HG03354 (cell line): ENCODE results near the gene AP4M1.

Source experiments
- ATAC-seq: cut with Tn5 transposase; IDR thresholded peaks from one replicate; pipeline ENCODE4 v1.9.1; 2021; ENCODE audit warnings: mild to moderate bottlenecking; ENCODE audit not compliant: unreplicated experiment, poor library complexity, severe bottlenecking

Gene AP4M1, protein sequence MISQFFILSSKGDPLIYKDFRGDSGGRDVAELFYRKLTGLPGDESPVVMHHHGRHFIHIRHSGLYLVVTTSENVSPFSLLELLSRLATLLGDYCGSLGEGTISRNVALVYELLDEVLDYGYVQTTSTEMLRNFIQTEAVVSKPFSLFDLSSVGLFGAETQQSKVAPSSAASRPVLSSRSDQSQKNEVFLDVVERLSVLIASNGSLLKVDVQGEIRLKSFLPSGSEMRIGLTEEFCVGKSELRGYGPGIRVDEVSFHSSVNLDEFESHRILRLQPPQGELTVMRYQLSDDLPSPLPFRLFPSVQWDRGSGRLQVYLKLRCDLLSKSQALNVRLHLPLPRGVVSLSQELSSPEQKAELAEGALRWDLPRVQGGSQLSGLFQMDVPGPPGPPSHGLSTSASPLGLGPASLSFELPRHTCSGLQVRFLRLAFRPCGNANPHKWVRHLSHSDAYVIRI

DNA sequence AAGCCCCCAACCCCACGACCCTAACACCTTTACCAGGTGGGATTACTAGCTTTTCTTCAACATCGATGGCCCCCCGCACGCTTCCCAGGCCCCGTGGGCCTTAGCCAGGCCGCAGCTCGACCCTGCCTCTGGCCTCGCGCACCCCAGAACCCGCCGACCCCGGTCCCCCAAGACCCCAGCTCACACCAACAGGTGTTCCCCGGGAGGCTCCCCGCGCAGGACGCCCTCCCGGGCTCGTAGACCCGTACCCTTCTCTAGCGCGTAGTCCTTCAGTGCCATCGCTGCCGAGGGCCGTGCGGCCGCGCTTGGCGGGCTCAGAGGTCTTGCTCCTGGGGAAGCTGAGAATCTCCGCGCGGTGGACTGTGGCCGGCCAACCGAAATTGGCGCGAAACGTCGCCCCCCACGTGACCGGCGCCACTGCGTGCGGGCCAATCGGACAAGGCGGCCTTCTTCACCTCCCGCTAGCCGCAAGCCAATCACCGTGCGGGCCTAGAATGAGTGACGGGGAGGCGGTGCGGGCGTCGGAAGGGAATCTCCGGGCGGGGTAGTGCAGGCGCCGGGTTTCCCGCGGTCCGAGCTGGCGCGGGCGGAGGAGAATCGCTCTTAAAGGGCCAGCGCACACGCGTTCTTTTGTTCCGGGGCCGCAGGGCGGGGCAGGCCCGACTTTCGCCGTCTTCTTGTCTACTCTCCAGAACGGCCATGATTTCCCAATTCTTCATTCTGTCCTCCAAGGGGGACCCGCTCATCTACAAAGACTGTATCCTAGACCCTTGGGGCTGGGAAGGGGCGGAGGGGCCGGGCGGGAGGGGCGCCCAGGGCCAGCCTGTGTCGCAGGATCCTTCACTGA lies at the start of gene AP4M1, which contains the start of gene MCM7:
TSS of gene AP4M1 (plus strand) at position 628 of the 847 bp plus-strand sequence. CDS start at position 700, 72 bp downstream.
TSS of gene MCM7 (minus strand) at position 382 of the 847 bp plus-strand sequence. CDS start at position 279, 103 bp downstream.
- peak; percentile 86 for ATAC-seq

DNA sequence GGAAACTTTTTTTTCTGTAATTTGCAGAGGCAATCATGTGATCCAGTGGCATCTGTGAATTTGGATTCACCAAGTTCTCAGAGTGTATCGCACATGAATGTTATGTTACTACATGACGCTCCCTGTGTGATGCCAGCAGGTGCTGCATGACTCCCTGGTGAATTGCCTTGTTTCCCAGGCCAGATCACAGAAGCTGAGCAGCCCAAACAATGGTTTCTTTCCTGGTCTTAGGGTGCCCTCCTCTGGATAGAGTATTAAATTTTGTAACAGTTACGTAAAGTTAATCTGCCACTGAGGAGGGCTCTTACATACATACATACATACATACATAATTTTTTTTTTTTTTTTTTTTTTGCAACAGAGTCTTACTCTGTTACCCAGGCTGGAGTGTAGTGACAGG lies 48.2 kb upstream of the AP4M1 start:
- ATAC-seq, result no peak

DNA sequence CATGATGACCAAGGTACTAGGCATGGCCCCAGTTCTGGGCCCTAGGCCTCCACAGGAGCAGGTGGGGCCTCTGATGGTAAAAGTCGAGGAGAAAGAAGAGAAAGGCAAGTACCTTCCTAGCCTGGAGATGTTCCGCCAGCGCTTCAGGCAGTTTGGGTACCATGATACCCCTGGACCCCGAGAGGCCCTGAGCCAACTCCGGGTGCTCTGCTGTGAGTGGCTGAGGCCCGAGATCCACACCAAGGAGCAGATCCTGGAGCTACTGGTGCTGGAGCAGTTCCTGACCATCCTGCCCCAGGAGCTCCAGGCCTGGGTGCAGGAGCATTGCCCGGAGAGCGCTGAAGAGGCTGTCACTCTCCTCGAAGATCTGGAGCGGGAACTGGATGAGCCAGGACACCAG lies 44.4 kb upstream of the AP4M1 start:
- no peak for ATAC-seq

DNA sequence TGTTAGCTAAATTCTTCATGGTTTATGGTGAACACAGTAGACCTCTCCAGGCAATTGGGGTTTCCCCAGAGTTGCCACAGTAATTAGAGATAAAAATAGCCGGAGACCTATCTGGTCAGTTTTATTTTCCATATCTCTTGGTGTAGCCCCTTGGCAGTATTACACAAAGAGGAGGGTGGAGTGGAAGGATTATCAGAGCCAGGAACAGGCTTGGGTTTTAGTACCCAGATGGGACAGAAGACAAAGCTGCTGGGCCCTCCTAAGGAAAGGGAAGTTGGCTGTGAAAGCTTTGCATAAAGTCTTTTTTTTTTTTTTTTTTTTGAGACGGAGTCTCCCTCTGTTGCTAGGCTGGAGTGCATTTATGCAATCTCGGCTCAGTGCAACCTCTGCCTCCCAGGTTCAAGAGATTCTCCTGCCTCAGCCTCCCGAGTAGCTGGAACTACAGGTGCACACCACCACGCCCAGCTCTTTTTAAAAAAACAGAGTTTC lies 42.1 kb upstream of the AP4M1 start:
- no peak for ATAC-seq

DNA sequence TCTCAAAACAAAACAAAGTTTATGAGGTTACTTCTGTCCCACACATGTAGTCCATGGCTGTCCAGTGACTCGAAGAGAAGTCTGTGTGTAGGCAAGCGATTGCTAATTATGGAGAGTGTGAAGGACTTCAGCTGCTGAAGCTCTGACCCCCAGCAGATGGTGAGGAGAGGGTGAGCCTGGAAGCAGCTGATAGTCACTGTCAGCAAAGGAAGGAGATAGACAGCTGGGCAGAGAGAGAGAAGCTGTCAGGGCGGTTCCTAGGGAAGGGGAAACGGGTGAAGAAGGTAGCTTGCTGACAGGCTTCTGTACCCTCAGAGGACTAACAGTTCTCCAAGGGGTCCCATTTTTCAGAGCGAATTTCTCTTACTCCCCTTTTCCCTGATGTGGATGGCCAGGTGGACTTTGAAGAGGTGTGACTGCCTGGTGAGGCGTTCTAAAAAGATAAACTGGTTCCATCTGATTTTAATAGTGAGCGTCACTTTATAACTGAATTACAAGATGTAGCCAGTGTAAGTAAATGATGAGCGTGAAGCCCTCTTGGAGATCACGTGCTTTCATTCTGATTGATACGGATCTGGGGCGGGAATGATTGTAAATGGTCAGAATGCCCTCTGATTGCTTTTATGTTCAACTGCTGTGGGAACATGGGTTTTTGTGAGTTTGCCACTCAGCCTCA lies 39.8 kb upstream of the AP4M1 start:
- ATAC-seq, result no peak

DNA sequence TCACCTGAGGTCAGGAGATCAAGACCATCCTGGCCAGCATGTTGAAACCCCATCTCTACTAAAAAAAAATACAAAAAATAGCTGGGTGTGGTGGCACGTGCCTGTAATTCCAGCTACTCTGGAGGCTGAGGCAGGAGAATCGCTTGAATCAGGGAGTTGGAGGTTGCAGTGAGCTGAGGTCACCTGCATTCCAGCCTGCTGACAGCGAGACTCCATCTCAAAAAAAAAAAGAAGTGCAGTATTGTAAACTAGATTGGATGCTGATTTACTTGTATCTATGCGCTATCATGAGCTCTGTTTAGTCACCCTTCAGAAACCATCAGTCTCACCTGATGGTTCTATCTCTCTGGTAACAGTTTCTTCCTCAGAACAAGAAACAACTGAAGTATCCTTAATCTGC lies 38.1 kb upstream of the AP4M1 start:
- ATAC-seq, result no peak

DNA sequence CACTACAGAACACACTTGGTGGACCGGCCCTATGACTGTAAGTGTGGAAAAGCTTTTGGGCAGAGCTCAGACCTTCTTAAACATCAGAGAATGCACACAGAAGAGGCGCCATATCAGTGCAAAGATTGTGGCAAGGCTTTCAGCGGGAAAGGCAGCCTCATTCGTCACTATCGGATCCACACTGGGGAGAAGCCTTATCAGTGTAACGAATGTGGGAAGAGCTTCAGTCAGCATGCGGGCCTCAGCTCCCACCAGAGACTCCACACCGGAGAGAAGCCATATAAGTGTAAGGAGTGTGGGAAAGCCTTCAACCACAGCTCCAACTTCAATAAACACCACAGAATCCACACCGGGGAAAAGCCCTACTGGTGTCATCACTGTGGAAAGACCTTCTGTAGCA lies 37.3 kb upstream of the AP4M1 start:
- no peak for ATAC-seq

DNA sequence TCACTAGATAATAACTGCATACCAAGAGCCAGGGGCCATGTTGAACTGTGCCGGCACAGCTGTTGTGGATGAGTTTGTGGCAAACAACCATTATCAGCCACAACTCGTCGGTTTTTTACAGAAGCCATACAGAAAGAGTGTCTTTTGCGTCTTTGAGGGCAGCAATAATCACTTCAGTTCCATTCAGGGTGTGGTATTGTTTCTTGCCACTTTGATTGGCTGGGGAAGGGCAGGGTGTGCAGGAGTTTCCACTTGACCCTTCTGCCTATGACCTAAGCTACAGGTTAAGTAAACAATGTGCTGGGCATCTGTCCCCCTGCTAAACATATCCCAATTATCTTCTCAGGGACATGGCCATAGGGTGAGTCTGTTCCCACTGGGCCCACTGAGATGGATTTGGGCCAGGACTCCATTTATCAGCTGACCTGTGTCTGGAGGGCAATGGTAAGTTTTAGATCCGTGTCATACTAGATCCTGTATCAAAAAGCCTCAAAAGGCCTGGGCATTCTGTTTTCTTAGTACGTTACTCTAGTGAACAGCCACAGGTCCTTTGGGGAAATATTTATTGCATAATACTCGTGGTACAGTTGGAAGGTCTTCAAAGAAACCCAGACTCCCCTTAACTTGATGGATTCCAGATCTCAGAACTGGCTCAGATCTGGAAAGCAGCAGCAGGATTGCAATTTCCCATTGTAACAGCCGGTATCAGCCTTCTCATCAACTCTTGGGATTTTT lies 35.8 kb upstream of the AP4M1 start:
- ATAC-seq, result no peak

DNA sequence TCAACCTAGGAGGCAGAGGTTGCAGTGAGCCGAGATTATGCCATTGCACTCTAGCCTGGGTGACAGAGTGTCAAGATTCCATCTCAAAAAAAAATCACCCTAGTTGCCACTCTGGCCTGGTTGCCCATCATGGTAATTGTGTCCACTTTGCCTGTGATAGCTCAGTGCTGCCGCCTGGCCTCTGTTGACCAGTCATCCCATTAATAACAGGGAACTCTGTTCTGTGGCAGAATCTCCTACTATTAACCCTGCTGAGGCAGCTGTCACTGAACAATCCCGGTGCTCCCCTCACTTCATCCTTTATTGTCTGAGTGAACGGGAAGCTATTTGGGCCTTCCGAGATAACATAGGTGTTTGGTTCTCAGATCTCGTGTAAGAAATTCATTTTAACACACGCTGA lies 34.5 kb upstream of the AP4M1 start:
- ATAC-seq, result no peak

DNA sequence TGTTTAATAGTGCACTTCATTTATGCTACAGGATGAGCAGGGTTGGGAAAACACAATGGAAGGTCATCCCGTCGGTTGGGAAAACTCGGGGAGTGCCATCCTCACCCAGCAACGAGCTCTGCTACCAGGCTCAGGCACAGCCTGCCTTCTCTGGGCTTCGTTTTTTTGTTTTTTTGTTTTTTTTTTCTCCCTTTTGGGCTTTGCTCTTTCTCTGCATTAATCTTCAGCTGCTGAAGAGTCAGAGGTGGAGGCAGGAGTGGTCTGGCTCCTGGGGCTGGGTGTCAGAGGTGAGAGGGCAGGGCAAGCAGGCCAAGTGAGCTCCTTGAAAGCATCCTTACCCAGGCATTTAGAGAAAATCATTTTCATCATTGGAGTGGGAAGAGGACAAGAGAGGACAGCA lies 31.5 kb upstream of the AP4M1 start:
- no peak for ATAC-seq

DNA sequence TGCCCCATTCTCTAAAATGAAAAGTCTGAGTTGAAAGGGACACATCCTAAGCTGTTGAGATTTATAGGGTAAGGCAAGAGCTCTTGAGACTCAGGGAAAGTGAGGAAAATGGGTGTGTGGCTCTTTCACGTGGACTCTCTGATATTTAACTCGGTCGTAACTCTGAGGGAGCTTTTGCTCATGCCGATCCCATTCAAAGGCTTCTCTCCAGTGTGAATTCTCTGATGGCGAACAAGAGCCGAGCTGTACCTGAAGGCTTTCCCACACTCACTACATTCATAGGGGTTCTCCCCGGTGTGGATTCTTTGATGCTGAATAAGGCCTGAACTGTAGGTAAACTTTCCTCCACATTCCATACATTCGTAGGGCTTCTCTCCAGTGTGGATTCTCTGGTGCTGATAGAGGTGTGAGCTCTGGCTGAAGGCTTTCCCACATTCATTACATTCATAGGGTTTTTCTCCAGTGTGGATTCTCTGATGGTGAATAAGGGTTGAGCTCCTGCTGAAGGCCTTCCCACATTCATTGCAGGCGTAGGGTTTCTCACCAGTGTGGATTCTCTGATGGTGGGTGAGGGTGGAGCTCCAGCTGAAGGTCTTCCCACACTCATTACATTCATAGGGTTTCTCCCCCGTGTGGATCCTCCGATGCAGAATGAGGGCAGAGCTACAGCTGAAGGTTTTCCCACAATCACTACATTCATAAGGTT lies 30.3 kb upstream of the AP4M1 start:
- ATAC-seq, result no peak

DNA sequence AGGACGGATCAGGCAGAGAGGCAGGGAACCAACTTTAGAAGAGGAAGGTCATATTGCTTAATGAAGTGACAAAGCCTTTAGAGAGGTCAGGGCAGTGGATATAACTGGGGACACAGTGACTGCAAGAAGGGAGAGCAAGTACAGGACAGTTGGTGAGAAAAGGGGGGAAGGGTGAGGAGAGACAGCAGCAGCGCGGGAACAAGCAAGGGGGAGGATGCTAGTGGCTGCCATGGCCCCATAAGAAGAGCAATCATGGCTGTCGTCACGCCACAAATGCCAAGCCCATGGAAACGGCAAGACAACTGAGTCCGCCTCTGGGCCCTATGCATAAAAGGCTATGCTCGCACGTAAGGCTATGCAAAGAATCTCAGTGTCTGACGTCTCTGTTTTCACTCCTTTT lies 29.0 kb upstream of the AP4M1 start:
- ATAC-seq, result no peak

DNA sequence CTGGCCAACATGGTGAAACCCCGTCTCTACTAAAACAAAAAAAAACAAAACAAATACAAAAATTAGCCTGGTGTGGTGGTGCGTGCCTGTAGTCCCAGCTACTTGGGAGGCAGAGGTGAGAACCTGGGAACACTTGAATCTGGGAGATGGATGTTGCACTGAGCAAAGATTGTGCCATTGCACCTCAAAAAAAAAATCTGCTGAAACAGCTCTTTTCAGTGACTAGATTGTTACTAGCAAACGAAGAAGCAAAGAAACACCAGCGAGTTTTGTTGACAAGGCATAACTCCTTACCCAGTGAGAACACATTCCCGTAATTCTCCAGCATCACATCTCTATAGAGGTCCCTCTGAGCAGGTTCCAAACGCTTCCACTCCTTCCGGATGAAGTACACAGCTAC lies 26.6 kb upstream of the AP4M1 start:
- no peak for ATAC-seq

DNA sequence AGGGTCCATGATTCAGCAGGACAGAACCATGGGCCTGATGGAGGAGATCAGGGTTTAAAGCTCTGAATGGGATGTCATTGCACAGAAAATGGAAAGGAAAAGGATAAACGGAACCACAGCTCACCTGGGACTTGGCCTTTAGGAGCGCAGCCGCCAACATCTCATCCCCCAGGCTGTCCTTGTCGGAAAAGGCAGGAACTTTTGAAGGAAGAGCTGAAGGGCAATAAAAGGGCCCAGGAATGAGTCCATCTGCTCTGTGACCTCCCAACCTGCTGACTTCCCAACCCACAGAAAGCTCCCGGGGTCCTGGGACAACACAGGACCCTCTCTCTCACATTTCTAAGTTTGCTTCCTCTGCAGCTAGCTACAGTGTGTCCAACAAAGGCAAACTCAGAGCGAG lies 26.0 kb upstream of the AP4M1 start:
- ATAC-seq, result no peak

DNA sequence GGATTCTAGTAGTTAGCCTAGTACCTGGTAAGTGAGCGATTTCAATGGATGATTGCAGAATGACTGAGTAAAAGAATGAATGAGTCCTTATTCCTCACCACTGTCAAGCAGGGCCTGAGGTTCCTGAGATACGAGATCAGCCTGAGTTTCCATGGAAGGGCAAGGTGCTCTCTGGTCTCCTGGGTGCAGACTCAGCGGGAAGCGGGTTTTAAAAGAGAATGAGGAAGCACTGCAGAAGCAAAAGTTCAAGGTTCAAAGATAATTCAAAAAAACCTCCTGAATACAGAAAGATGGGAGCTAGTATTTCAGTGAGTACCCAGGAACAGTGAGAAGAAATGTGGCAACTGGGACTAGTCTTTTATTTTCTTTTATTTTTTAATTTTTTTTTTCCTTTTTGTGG lies 24.2 kb upstream of the AP4M1 start:
- no peak for ATAC-seq

DNA sequence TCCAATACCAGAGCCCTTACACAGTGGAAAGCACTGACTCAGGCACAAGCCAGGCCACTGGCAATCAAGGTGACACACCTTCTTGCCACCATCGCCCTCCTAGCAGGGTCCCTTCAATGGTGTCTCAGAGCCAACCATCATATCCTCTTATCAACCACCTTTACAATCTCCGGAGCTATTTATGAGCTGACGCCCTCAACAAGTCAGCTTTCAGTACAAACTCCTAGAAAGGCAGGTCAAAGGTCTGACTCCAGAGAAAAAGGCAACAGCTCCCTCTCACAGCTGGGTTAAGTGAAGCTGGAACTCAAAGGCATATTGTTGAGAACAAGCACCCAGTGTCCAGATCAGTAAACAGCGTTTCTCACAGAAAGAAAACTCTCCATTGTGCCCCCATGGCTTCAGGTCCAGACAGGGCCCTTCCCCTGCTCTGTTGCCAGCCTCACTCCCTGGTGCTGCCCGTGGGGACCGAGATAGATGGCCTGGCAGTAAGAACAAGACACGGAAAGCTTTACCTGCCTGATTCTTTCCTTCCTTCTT lies 22.4 kb upstream of the AP4M1 start:
- ATAC-seq, result no peak

DNA sequence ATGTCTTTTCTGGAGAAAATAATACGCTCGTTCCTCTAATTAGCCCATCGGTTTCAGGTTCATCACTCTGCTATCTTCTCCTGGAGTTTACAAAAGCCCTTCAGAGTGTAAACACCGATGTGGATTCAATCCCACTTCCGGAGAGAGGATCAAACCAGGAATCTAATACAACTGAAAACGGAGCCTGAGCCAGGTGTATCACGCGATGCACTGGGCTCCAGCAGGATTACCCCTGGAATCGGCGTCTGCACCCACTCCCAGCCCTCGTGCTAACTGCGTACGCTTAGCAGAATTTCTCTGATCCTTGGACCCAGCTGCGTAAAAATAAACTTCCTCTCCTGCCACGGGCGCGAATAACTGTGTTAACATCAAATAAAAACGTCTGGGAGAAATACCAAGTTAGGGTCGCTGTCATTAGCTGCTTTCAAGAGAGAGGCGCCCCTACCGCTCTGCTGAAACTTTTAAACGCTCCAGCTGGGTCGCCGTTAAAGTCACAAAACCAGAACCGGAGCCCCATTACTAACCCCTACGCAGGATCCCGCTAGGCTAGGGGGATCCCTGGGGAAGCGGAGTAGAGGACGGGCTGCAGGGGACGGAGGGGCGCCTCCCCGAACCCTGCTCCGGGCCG lies 20.4 kb upstream of the AP4M1 start:
- ATAC-seq, result no peak

DNA sequence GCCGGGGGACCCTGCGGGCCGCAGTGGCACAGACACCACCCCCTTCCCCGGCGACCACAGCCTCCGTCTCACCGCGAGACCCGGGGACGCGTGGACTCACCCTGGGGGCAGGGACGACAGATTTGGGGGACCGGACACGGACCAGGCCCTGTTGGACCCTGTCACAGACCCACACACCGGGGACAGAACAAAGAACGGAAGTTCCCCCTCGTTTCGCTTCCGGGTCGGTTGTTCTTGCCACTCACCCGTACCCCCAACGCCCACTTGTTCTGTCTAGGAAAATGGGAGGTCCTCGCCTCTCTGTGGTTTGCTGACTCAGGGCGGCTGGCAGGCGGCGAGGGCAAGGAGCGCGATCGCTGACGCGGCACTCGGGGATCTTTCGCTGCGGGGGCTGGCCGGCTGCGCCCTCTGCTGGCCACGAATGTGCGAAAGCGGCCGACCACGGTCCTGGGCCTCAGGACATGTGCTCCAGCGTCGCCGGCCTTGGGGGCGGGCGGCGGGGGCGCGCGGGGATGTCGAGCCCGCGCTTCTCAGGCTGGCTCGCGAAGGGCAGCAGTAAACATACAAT lies 19.8 kb upstream of the AP4M1 start, which contains the start of gene ZNF3:
TSS of gene ZNF3 (minus strand) at position 189 of the 568 bp plus-strand sequence. CDS start 4,366 bp downstream, outside the sequence.
- peak; percentile 87 for ATAC-seq
